Mesothelial cell of epicardium (in vitro differentiated cells): ENCODE measurements around the gene YBEY. TPM values are rescaled to one million over a fixed set of nuclear protein-coding genes. Genes with fewer than 3 reads are reported as not detected.
A peak's percentile ranks its signal among the peaks of the same experiment; 100 is the strongest.
"Not testable (repeated sequence)": the region's sequence is repeated elsewhere in the genome, so short reads cannot be mapped to it uniquely, and the experiment has no call there.

Experiments used
- DNase-seq, 2 experiments: peaks; one replicate each; pipeline ENCODE4 v3.0.0; 2021; ENCODE audit warnings: low spot score in 2 of 2; ENCODE audit not compliant: unreplicated experiment in 2 of 2
- H3K27ac Mint-ChIP-seq: 2 replicates; pipeline ENCODE4 v1.8.0; 2021; ENCODE audit warnings: mixed read lengths
- H3K27me3 Mint-ChIP-seq: 2 replicates; pipeline ENCODE4 v1.8.0; 2021; ENCODE audit warnings: low read depth, mixed read lengths
- H3K36me3 Mint-ChIP-seq: 2 replicates; pipeline ENCODE4 v1.8.0; 2021; ENCODE audit warnings: mixed read lengths
- H3K4me1 Mint-ChIP-seq: 2 replicates; pipeline ENCODE4 v1.8.0; 2021; ENCODE audit warnings: mixed read lengths
- H3K4me3 Mint-ChIP-seq: 2 replicates; pipeline ENCODE4 v1.8.0; 2021; ENCODE audit warnings: mild to moderate bottlenecking, moderate library complexity, mixed read lengths
- H3K9me3 Mint-ChIP-seq: 2 replicates; pipeline ENCODE4 v1.8.0; 2021; ENCODE audit warnings: mixed read lengths
- total RNA-seq: library from RNA; stranded (reverse); gene quantifications from 3 replicates; pipeline ENCODE4 v1.2.1, GENCODE V29; 2021
- TF ChIP-seq, protein P1 (sequence below): fragments of 200-600 bp; sonication (generic); IDR thresholded peaks from one replicate; pipeline ENCODE4 v1.5.0; 2021; ENCODE audit warnings: antibody characterized with exemption; ENCODE audit not compliant: unreplicated experiment

YBEY gene, protein sequence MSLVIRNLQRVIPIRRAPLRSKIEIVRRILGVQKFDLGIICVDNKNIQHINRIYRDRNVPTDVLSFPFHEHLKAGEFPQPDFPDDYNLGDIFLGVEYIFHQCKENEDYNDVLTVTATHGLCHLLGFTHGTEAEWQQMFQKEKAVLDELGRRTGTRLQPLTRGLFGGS
- total RNA-seq, result 17.2 to 18.4 TPM (median 17.7 TPM) in 3 replicates

DNA sequence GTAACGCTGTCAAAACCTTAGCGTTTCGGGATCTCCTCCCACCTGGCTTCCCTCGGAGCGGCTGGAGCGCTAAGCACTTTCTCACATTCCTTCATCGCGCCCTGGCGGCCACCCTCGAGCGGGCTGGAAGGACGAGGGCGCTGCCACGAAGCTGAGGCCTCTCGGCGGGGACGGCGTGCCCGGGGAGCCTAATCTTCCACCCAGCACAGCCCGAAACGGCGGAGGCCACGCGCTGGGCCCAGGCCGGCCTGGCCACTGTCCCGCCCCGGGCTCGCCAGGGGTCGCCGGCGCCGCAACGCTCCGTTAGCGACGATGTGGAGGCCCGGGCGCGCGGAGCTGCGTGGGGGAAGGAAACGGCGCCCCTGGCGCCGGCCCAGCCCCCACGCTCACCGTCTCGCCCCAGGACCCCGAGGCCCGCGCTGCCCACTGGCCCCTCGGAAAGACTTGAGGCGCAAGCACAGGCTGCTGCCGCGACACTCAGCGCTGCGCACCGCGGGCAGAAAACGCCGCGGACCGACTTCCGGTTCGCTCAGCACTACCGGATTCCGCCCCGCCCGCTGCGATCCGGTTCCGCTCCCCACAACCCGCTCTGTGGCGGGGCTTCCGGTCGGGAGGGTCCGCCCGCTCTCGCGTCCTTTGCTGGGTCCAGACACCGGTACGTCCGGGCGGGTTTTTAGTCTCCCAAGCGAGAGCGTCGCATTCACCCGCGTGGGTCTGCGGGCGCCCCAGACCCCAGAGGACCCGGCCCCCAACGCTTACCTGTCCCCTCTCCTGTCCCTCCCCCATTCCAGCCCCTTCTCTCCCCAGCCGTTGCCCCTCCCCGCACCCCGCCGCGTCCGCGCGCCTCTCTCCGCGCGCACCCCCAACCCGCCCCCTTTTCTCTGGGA, at the start of gene YBEY:
Gene YBEY, plus strand, starts transcription at position 582 of the 887 bp plus-strand sequence. CDS start 572 bp downstream, outside the sequence.
- peak; percentile 79 to 90 for DNase-seq
- Mint-ChIP-seq H3K9me3 (no peaks in the 10 kb centered on the region), H3K27me3 (no peaks in the 10 kb centered on the region), H3K27ac (peak within 1 kb of the TSS; percentile 97), H3K4me3 (peak within 1 kb of the TSS; percentile 89), H3K36me3 (peaks cover 18% of the 10 kb centered on the region), H3K4me1 (peaks cover 35% of the 10 kb centered on the region)
- TF ChIP-seq, protein P1, sequence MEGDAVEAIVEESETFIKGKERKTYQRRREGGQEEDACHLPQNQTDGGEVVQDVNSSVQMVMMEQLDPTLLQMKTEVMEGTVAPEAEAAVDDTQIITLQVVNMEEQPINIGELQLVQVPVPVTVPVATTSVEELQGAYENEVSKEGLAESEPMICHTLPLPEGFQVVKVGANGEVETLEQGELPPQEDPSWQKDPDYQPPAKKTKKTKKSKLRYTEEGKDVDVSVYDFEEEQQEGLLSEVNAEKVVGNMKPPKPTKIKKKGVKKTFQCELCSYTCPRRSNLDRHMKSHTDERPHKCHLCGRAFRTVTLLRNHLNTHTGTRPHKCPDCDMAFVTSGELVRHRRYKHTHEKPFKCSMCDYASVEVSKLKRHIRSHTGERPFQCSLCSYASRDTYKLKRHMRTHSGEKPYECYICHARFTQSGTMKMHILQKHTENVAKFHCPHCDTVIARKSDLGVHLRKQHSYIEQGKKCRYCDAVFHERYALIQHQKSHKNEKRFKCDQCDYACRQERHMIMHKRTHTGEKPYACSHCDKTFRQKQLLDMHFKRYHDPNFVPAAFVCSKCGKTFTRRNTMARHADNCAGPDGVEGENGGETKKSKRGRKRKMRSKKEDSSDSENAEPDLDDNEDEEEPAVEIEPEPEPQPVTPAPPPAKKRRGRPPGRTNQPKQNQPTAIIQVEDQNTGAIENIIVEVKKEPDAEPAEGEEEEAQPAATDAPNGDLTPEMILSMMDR, result peak; percentile 22

DNA sequence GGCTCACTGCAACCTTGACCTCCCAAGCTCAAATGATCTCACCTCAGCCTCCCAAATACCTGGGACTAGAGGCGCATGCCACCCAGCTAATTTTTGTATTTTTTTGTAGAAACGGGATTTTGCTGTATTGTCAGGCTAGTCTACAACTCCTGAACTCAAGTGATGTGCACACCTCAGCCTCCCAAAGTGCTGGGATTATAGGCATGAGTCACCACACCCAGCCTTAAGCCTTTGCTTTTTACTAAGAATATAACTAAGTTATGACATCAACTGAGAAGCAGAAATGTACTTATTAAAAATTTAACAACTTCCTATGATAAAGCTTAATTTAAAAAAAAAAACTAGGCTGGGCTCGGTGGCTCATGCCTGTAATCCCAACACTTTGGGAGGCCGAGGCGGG, 48.7 kb upstream of the YBEY start:
- Mint-ChIP-seq H3K4me3 (no peak overlapping the region), H3K27ac (no peak overlapping the region), H3K9me3 (no peaks in the 10 kb centered on the region), H3K27me3 (no peaks in the 10 kb centered on the region), H3K36me3 (peaks cover 71% of the 10 kb centered on the region), H3K4me1 (no peaks in the 10 kb centered on the region)
- no peak for DNase-seq
- TF ChIP-seq, protein P1, result no peak

DNA sequence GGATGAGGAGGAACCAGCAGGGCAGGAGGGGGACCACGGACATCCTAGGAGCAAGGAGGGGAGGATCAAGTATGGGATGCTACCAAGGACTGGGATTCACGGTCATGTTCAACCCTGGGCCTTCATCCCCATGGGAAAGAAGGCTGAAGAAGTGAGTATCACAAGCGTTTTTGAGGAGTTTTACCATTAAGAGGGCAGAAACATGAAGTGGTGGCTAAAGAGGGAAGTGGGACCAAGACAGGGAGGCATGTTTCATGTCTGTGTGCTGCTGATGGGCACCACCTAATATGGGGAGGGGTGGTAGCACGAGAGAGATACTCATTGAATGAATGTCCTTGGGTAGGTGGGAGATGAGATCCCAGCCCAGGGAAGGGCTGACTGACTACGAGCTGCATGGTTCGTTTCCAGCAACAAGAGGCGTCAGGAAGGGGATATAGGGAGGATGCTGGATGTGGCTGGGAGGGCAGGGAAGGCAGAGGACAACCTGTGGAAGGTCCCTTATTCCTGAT, 46.3 kb upstream of the YBEY start:
- Mint-ChIP-seq H3K27ac (no peak overlapping the region), H3K9me3 (no peaks in the 10 kb centered on the region), H3K4me1 (no peaks in the 10 kb centered on the region), H3K36me3 (peaks cover 57% of the 10 kb centered on the region), H3K27me3 (no peaks in the 10 kb centered on the region), H3K4me3 (no peak overlapping the region)
- no peak for DNase-seq
- TF ChIP-seq, protein P1, result no peak

DNA sequence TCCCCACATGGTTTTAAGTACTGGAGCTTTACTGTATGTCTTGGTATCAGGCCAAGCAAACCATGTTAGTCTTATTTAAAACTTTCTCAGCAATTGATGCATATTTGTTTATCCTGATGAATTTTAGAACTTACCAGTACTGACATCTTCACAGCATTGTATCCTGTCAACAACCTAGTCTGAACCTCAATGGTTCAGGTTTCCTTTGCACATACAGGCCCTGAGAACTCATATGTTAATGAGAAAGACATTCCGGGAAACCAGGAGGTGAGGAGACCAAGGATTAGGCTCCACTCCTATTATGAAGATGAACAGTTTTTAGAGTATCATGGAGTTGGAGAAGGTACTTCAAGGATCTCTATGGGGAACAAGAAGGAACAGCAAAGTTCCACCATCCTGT, 44.6 kb upstream of the YBEY start:
- H3K4me3 Mint-ChIP-seq, H3K27ac Mint-ChIP-seq, DNase-seq, H3K4me1 Mint-ChIP-seq, H3K9me3 Mint-ChIP-seq, H3K27me3 Mint-ChIP-seq: not testable (repeated sequence)
- peaks cover 49% of the 10 kb centered on the region for H3K36me3 Mint-ChIP-seq

DNA sequence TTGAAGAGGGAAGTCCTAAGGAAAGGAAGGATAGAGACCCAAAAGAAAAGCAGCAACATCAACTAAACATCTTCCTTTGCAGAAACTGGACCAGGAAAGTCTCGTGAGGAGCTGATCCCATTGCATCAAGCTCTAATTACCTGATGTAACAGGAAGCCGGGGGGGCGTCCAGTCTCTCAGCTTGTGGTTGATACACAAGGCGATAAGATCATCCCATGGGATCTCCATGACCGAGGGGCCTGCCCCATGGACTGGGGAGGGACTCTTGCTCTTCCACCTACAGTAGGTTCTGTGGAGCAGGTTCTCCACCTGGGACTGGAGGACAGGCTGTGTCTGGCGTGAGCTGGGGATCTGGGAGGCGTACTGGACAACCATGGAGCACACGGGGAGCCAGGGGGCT, 42.8 kb upstream of the YBEY start:
- Mint-ChIP-seq H3K4me1 (no peaks in the 10 kb centered on the region), H3K27ac (peak overlapping the region; percentile 56), H3K27me3 (no peaks in the 10 kb centered on the region), H3K9me3 (no peaks in the 10 kb centered on the region), H3K36me3 (peaks cover 52% of the 10 kb centered on the region), H3K4me3 (no peak overlapping the region)
- TF ChIP-seq, protein P1, result no peak
- no peak for DNase-seq

DNA sequence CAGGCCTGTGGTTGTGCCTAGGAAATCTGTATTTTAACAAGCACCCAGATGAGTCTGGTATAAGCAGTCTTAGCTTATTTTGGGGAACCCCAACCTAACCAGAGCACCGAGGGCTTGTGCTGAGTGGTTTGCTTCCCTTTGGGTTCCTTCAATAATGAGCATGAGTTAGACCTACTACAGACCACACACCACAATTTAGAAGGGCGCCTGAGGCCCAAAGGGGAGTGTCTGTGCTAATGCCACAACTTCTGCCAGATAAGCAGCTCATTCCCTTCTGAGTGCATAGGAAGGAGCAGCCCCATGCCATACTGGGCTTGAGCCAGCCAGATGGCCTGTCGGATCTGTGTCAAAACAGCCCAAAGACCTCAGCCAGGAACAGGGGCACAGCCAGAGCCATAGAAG, 42.2 kb upstream of the YBEY start:
- Mint-ChIP-seq H3K4me3 (no peak overlapping the region), H3K36me3 (peaks cover 51% of the 10 kb centered on the region), H3K27ac (no peak overlapping the region), H3K9me3 (no peaks in the 10 kb centered on the region), H3K4me1 (no peaks in the 10 kb centered on the region), H3K27me3 (no peaks in the 10 kb centered on the region)
- no peak for DNase-seq
- TF ChIP-seq, protein P1, result no peak
